Astrocyte of the spinal cord (primary cell): Measurements from ENCODE around the gene SNUPN.

Experiments
- DNase-seq: peaks from one replicate; pipeline ENCODE4 v3.0.0; 2011; ENCODE audit warnings: low read depth, low spot score
- H3K4me3 ChIP-seq: 2 replicates; pipeline ENCODE4 v1.5.1; 2011; ENCODE audit warnings: low read depth, mild to moderate bottlenecking, low read length, moderate library complexity
- CTCF ChIP-seq: IDR thresholded peaks from 2 replicates; pipeline ENCODE4 v1.5.1; 2012; ENCODE audit warnings: low read depth, mild to moderate bottlenecking, low read length, inconsistent platforms
- in situ Hi-C: cut with HindIII; loops from 2 replicates; pipeline ENCODE4 v1.10.0; 2017; ENCODE audit warnings: low sequenced_read_pairs

SNUPN gene

GRCh38 chr15:75551091-75551490 lies 74.4 kb downstream of the SNUPN start:
- no peak for TF ChIP-seq CTCF
- in situ Hi-C loops: no loop called here
- H3K4me3 ChIP-seq: no peak overlapping the region
- no peak for DNase-seq
